HEK293 (cell line): ENCODE measurements around the gene EEF1AKMT4.

Experiments
- CTCF ChIA-PET: fragments of 350-600 bp; formaldehyde crosslinking; extraction: SDS; loops from one replicate; lab custom pipeline; 2021; ENCODE audit warnings: antibody characterized with exemption; lab: Yijun Ruan, JAX
- POLR2A ChIA-PET: fragments of 300-600 bp; formaldehyde crosslinking; extraction: SDS; loops from one replicate; lab custom pipeline; 2020; ENCODE audit warnings: antibody characterized with exemption, inconsistent platforms; lab: Yijun Ruan, JAX
- H3K27ac ChIP-seq: fragments of 200-500 bp; sonication (Bioruptor generic); 2 replicates; pipeline ENCODE4 v1.5.1; 2014; ENCODE audit warnings: low read depth, low read length, control low read depth, inconsistent platforms; ENCODE audit errors: extremely low read depth
- H3K36me3 ChIP-seq, 2 experiments: fragments of 200-500 bp in 1 of 2; sonication (Bioruptor generic) in 1 of 2; 1 replicate in 1 of 2; 2 replicates in 1 of 2; pipeline ENCODE4 v1.5.1; 2014 to 2017; ENCODE audit warnings: inconsistent platforms in 2 of 2, low read length in 2 of 2; ENCODE audit not compliant: control insufficient read depth in 2 of 2, insufficient read depth in 1 of 2
- H3K4me1 ChIP-seq: fragments of 200-500 bp; sonication (Bioruptor generic); 2 replicates; pipeline ENCODE4 v1.5.1; 2014; ENCODE audit warnings: mild to moderate bottlenecking, low read length, inconsistent platforms; ENCODE audit not compliant: control insufficient read depth, insufficient read depth
- H3K4me3 ChIP-seq: 2 replicates; pipeline ENCODE4 v1.5.1; 2011; ENCODE audit warnings: low read depth, mild to moderate bottlenecking, control low read depth, low read length, moderate library complexity
- H3K9me3 ChIP-seq: fragments of 200-500 bp; sonication (Bioruptor generic); 2 replicates; pipeline ENCODE4 v1.5.1; 2014; ENCODE audit warnings: low read depth, low read length, inconsistent platforms; ENCODE audit not compliant: control insufficient read depth, insufficient read depth
- BCL11A ChIP-seq: fragments of 450-650 bp; formaldehyde crosslinking; IDR thresholded peaks from 2 replicates; pipeline ENCODE4 v1.5.1; 2016; ENCODE audit warnings: low read depth, missing biosample characterization, missing genetic modification characterization
- OVOL3 ChIP-seq: fragments of 450-650 bp; formaldehyde crosslinking; IDR thresholded peaks from 2 replicates; pipeline ENCODE4 v1.5.1; 2016; ENCODE audit warnings: missing biosample characterization, missing genetic modification characterization
- ZEB2 ChIP-seq: fragments of 450-650 bp; formaldehyde crosslinking; IDR thresholded peaks from 2 replicates; pipeline ENCODE4 v1.5.1; 2016; ENCODE audit warnings: missing biosample characterization, missing genetic modification characterization
- ZNF157 ChIP-seq: fragments of 450-650 bp; formaldehyde crosslinking; IDR thresholded peaks from 2 replicates; pipeline ENCODE4 v1.5.1; 2016; ENCODE audit warnings: missing biosample characterization, missing genetic modification characterization
- ZNF274 ChIP-seq, 2 experiments: fragments of 200-500 bp in 1 of 2; fragments of 450-650 bp in 1 of 2; sonication (Bioruptor generic) in 1 of 2; formaldehyde crosslinking in 1 of 2; IDR thresholded peaks; 2 replicates each; pipeline versions ENCODE4 v1.5.1 to v1.6.1; 2014 to 2016; ENCODE audit warnings: borderline replicate concordance in 1 of 2, inconsistent platforms in 1 of 2, low read length in 1 of 2, missing biosample characterization in 1 of 2, missing genetic modification characterization in 1 of 2
- ZNF391 ChIP-seq: fragments of 450-650 bp; formaldehyde crosslinking; IDR thresholded peaks from 2 replicates; pipeline ENCODE4 v1.5.1; 2016; ENCODE audit warnings: low read depth, missing biosample characterization, missing genetic modification characterization, borderline replicate concordance
- ZNF394 ChIP-seq: fragments of 450-650 bp; formaldehyde crosslinking; IDR thresholded peaks from 2 replicates; pipeline ENCODE4 v1.5.1; 2016; ENCODE audit warnings: missing biosample characterization, missing genetic modification characterization, mild to moderate bottlenecking, moderate library complexity, borderline replicate concordance
- ZNF521 ChIP-seq: fragments of 450-650 bp; formaldehyde crosslinking; IDR thresholded peaks from 2 replicates; pipeline ENCODE4 v1.5.1; 2017; ENCODE audit warnings: missing biosample characterization, mild to moderate bottlenecking, missing genetic modification characterization
- ZNF701 ChIP-seq: fragments of 450-650 bp; formaldehyde crosslinking; IDR thresholded peaks from 2 replicates; pipeline ENCODE4 v1.5.1; 2016; ENCODE audit warnings: missing biosample characterization, missing genetic modification characterization
- ZNF843 ChIP-seq: fragments of 450-650 bp; formaldehyde crosslinking; IDR thresholded peaks from 2 replicates; pipeline ENCODE4 v1.5.1; 2016; ENCODE audit warnings: missing biosample characterization, missing genetic modification characterization
- TF ChIP-seq, protein P1 (sequence below): fragments of 450-650 bp; formaldehyde crosslinking; IDR thresholded peaks from 2 replicates; pipeline ENCODE4 v1.5.1; 2016; ENCODE audit warnings: missing biosample characterization, missing genetic modification characterization
- TF ChIP-seq, protein P2 (sequence below): fragments of 450-650 bp; formaldehyde crosslinking; IDR thresholded peaks from 2 replicates; pipeline ENCODE4 v1.5.1; 2016; ENCODE audit warnings: missing biosample characterization, missing genetic modification characterization

Gene EEF1AKMT4

DNA sequence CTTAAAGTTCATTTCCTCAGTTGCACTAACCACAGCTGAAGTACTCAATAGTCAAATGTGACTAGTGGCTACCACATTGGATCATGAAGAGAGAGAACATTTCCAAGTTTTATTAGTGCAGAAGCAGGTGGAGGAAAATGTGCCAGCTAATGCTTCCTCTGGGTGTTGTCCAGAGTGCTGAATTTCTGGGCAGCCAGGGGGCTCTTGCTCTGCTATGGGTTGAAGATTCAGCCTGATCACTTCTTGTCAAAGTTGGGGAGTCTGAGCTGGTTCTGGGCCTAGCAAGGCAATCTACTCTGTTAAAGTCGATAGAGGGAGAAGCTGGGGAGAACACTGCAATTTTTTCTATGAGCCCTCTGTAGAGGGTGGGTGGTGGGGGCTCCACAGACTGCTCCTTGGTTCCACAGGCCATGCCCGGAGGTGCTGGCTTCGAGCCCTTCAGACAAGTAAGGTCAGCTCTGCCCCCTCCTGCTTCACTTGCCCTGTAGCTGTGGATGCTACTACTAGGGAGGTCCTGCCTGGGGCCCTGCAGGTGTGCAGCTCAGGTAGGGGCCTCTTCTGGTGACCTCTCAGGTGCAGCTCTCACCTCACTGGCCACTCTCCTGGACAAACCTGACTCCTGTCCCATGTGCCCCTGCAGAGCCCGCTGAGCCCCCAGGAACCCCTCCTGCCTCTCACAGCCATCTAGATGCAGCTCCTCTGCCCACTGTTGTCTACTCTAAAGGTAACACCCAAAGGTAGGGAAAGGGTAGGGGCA lies 8.9 kb upstream of the EEF1AKMT4 start:
- POLR2A ChIA-PET, result interaction anchor here (1.1 to 1.2 kb wide), 3 partner anchors 20 to 64 kb away, joined by 4 read pairs; partner anchors contain the start of gene CAMK2N2
- no peak for TF ChIP-seq ZNF521 (tag by site-specific recombination)
- TF ChIP-seq, protein P1, sequence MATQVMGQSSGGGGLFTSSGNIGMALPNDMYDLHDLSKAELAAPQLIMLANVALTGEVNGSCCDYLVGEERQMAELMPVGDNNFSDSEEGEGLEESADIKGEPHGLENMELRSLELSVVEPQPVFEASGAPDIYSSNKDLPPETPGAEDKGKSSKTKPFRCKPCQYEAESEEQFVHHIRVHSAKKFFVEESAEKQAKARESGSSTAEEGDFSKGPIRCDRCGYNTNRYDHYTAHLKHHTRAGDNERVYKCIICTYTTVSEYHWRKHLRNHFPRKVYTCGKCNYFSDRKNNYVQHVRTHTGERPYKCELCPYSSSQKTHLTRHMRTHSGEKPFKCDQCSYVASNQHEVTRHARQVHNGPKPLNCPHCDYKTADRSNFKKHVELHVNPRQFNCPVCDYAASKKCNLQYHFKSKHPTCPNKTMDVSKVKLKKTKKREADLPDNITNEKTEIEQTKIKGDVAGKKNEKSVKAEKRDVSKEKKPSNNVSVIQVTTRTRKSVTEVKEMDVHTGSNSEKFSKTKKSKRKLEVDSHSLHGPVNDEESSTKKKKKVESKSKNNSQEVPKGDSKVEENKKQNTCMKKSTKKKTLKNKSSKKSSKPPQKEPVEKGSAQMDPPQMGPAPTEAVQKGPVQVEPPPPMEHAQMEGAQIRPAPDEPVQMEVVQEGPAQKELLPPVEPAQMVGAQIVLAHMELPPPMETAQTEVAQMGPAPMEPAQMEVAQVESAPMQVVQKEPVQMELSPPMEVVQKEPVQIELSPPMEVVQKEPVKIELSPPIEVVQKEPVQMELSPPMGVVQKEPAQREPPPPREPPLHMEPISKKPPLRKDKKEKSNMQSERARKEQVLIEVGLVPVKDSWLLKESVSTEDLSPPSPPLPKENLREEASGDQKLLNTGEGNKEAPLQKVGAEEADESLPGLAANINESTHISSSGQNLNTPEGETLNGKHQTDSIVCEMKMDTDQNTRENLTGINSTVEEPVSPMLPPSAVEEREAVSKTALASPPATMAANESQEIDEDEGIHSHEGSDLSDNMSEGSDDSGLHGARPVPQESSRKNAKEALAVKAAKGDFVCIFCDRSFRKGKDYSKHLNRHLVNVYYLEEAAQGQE (tag by site-specific recombination), result peak; percentile 94
- Histone ChIP-seq H3K9me3 (no peaks in the 10 kb centered on the region), H3K36me3 (peaks cover 0 to 39% of the 10 kb centered on the region in 2 experiments; a peak in 1 of 3 replicates), H3K4me1 (no peaks in the 10 kb centered on the region), H3K27ac (no peak overlapping the region), H3K4me3 (no peak overlapping the region)
- CTCF ChIA-PET, result interaction anchor here (0.7 to 8.7 kb wide), 3 partner anchors 13 to 97 kb away, joined by 3 to 66 read pairs (median 4); partner anchors contain the start of gene VWA5B2

DNA sequence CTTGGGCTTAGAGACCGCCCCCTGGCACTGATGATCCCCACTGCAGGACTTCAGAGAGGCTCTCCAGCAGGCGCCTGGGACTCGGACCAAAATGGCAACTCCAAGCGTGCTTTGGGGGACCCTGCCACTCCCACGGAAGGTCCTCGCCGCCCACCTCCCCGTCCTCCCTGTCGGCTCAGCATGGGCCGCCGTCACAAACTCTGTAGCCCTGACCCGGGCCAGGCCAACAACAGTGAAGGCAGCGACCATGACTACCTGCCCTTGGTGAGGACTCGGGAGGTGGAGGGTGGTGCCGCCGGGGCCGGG lies 8.4 kb upstream of the EEF1AKMT4 start:
- POLR2A ChIA-PET, result interaction anchor here (1.1 kb wide), 1 partner anchor 21 kb away, joined by 4 read pairs; no protein-coding TSS in a partner anchor

More for the DNA sequence above, 8.4 kb upstream of the EEF1AKMT4 start:
- H3K9me3 ChIP-seq, result no peaks in the 10 kb centered on the region
- H3K36me3 ChIP-seq, result peaks cover 0 to 44% of the 10 kb centered on the region in 2 experiments; a peak in 1 of 3 replicates
- CTCF ChIA-PET, result interaction anchor here (0.7 to 8.7 kb wide), 4 partner anchors 14 to 98 kb away, joined by 3 to 66 read pairs (median 4); partner anchors contain the start of gene VWA5B2
- H3K27ac ChIP-seq, result no peak overlapping the region
- no peaks in the 10 kb centered on the region for H3K4me1 ChIP-seq
- no peak overlapping the region for H3K4me3 ChIP-seq
- TF ChIP-seq ZNF701 (no peak), ZNF274 (IDR thresholded peaks at IDR 0.05; ENCODE audit: low read length) (no peak), ZNF274 (tag by site-specific recombination; IDR thresholded peaks at IDR 0.05; ENCODE audit: borderline replicate concordance) (no peak), BCL11A (no peak), ZNF391 (tag by site-specific recombination) (no peak), ZEB2 (tag by site-specific recombination) (no peak), ZNF843 (tag by site-specific recombination) (no peak), ZNF394 (no peak), OVOL3 (tag by site-specific recombination) (no peak), ZNF157 (no peak)
- TF ChIP-seq, protein P1 (tag by site-specific recombination), result no peak
- TF ChIP-seq, protein P2, sequence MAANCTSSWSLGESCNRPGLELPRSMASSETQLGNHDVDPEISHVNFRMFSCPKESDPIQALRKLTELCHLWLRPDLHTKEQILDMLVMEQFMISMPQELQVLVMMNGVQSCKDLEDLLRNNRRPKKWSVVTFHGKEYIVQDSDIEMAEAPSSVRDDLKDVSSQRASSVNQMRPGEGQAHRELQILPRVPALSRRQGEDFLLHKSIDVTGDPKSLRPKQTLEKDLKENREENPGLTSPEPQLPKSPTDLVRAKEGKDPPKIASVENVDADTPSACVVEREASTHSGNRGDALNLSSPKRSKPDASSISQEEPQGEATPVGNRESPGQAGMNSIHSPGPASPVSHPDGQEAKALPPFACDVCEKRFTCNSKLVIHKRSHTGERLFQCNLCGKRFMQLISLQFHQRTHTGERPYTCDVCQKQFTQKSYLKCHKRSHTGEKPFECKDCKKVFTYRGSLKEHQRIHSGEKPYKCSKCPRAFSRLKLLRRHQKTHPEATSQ (tag by site-specific recombination), result no peak
